Mesothelial cell of epicardium (in vitro differentiated cells): Measurements from ENCODE around the gene SLC6A18. TPM values are rescaled to one million over a fixed set of nuclear protein-coding genes. Genes with fewer than 3 reads are reported as not detected.

Experiments used
- DNase-seq, 2 experiments: peaks; one replicate each; pipeline ENCODE4 v3.0.0; 2021; ENCODE audit warnings: low spot score in 2 of 2; ENCODE audit not compliant: unreplicated experiment in 2 of 2
- H3K27ac Mint-ChIP-seq: 2 replicates; pipeline ENCODE4 v1.8.0; 2021; ENCODE audit warnings: mixed read lengths
- H3K27me3 Mint-ChIP-seq: 2 replicates; pipeline ENCODE4 v1.8.0; 2021; ENCODE audit warnings: low read depth, mixed read lengths
- H3K36me3 Mint-ChIP-seq: 2 replicates; pipeline ENCODE4 v1.8.0; 2021; ENCODE audit warnings: mixed read lengths
- H3K4me1 Mint-ChIP-seq: 2 replicates; pipeline ENCODE4 v1.8.0; 2021; ENCODE audit warnings: mixed read lengths
- H3K4me3 Mint-ChIP-seq: 2 replicates; pipeline ENCODE4 v1.8.0; 2021; ENCODE audit warnings: mild to moderate bottlenecking, moderate library complexity, mixed read lengths
- H3K9me3 Mint-ChIP-seq: 2 replicates; pipeline ENCODE4 v1.8.0; 2021; ENCODE audit warnings: mixed read lengths
- total RNA-seq: library from RNA; stranded (reverse); gene quantifications from 3 replicates; pipeline ENCODE4 v1.2.1, GENCODE V29; 2021
- TF ChIP-seq, protein P1 (sequence below): fragments of 200-600 bp; sonication (generic); IDR thresholded peaks from one replicate; pipeline ENCODE4 v1.5.0; 2021; ENCODE audit warnings: antibody characterized with exemption; ENCODE audit not compliant: unreplicated experiment

The SLC6A18 gene
- total RNA-seq, 1 donor from 2014 or later = not detected

DNA sequence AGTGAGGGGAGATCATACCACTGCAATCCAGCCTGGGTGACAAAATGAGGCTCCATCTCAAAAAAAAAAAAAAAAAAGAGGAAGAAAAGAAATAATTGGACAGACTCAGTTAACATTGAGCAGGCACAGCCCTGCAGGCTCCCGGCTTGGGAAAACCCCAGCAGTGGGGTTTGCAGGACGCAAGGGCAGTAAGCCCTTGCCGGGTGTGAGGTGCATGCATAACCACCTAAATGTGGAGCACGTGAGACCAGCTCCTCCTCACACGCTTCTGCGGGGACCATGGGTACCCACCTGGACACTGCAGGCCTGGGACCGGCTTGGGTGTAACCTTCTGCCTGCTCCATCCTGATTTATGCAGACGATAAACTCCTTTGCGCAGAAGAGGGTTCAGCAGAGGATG, 4.8 kb upstream of the SLC6A18 start:
- H3K4me3 Mint-ChIP-seq = no peak overlapping the region
- DNase-seq = no peak
- no peak overlapping the region for H3K27ac Mint-ChIP-seq
- no peaks in the 10 kb centered on the region for H3K36me3 Mint-ChIP-seq
- peaks cover 29% of the 10 kb centered on the region for H3K27me3 Mint-ChIP-seq
- H3K9me3 Mint-ChIP-seq = peaks cover 4% of the 10 kb centered on the region
- no peaks in the 10 kb centered on the region for H3K4me1 Mint-ChIP-seq
- TF ChIP-seq, protein P1, sequence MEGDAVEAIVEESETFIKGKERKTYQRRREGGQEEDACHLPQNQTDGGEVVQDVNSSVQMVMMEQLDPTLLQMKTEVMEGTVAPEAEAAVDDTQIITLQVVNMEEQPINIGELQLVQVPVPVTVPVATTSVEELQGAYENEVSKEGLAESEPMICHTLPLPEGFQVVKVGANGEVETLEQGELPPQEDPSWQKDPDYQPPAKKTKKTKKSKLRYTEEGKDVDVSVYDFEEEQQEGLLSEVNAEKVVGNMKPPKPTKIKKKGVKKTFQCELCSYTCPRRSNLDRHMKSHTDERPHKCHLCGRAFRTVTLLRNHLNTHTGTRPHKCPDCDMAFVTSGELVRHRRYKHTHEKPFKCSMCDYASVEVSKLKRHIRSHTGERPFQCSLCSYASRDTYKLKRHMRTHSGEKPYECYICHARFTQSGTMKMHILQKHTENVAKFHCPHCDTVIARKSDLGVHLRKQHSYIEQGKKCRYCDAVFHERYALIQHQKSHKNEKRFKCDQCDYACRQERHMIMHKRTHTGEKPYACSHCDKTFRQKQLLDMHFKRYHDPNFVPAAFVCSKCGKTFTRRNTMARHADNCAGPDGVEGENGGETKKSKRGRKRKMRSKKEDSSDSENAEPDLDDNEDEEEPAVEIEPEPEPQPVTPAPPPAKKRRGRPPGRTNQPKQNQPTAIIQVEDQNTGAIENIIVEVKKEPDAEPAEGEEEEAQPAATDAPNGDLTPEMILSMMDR = no peak

DNA sequence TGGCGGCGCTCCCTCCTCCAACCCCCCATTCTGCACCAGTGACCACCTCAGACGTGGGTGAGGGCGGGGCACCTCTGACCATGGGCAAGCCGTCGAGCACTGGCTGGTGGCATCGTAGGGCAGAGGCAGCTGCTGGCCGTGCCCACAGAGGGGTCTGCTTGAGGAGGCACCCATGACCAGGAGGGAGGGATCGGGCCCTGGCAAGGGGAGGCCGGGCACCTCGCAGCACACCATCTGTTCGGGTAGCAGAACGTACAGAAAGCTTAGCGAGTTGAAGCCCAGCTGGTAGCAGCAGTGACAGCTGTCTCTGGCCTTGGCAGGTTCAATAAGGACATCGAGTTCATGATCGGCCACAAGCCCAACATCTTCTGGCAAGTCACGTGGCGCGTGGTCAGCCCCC, 4.3 kb upstream of the SLC6A18 start:
- H3K4me1 Mint-ChIP-seq = no peaks in the 10 kb centered on the region
- no peak for DNase-seq
- H3K27ac Mint-ChIP-seq = no peak overlapping the region
- peaks cover 2% of the 10 kb centered on the region for H3K9me3 Mint-ChIP-seq
- TF ChIP-seq, protein P1 = no peak
- H3K36me3 Mint-ChIP-seq = no peaks in the 10 kb centered on the region
- peaks cover 28% of the 10 kb centered on the region for H3K27me3 Mint-ChIP-seq
- no peak overlapping the region for H3K4me3 Mint-ChIP-seq

DNA sequence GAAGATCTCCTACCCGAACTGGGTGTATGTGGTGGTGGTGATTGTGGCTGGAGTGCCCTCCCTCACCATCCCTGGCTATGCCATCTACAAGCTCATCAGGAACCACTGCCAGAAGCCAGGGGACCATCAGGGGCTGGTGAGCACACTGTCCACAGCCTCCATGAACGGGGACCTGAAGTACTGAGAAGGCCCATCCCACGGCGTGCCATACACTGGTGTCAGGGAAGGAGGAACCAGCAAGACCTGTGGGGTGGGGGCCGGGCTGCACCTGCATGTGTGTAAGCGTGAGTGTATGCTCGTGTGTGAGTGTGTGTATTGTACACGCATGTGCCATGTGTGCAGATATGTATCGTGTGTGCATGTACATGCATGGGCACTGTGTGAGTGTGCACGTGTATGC, 3.5 kb upstream of the SLC6A18 start:
- Mint-ChIP-seq H3K4me3 (no peak overlapping the region), H3K36me3 (no peaks in the 10 kb centered on the region), H3K27ac (no peak overlapping the region), H3K27me3 (peaks cover 30% of the 10 kb centered on the region), H3K9me3 (no peaks in the 10 kb centered on the region), H3K4me1 (no peaks in the 10 kb centered on the region)
- TF ChIP-seq, protein P1 = no peak
- no peak for DNase-seq

DNA sequence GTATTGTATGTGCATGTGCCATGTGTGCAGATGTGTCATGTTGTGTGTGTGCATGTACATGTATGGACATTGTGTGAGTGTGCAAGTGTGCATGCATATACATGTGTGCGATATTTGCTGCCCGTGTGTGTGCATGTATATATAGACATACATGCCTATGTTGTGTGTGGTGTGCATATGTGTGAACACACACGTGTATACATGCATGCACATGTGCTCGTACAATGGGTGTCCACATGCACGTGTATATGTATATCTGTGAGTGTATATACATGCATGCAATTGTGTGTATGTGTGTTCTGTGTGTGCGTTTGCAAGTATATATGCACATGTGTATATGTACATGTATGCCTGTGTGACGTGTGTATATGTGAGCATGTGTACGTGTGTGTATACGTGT, 3.0 kb upstream of the SLC6A18 start:
- Mint-ChIP-seq H3K4me3 (no peak overlapping the region), H3K27me3 (peaks cover 32% of the 10 kb centered on the region), H3K27ac (no peak overlapping the region), H3K36me3 (no peaks in the 10 kb centered on the region), H3K9me3 (no peaks in the 10 kb centered on the region), H3K4me1 (no peaks in the 10 kb centered on the region)
- no peak for DNase-seq
- TF ChIP-seq, protein P1 = no peak

DNA sequence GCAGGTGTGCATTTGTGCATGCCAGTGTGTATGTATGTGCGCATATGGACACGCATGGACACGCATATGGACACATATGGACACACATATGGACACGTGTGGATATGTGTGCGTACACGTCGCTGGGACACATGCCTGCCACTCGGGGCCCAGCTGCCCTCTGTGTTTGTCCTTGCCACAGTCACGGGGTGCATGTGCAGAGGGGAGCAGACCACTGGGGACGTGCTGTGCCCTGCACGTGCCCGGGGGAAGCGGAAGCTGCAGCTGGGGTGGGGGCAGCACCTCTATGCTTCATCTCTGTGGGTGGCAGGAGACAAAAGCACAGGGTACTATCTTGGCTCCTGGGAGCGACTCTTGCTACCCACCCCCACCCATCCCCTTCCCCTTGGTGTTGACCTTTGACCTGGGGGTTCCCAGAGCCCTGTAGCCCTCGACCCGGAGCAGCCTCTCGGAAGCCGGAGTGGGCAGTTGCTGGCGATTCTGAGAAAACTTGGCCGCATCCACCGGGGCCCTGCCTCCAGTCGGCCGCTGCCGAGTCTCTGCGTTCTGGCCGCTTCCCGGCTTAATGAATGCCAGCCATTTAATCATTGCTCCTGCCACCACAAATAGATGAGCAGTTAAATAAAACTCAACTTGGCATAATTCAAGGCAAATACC, 2.4 kb upstream of the SLC6A18 start:
- no peak overlapping the region for H3K27ac Mint-ChIP-seq
- TF ChIP-seq, protein P1 = no peak
- H3K4me3 Mint-ChIP-seq = no peak overlapping the region
- no peaks in the 10 kb centered on the region for H3K36me3 Mint-ChIP-seq
- H3K9me3 Mint-ChIP-seq = no peaks in the 10 kb centered on the region
- DNase-seq = no peak
- H3K4me1 Mint-ChIP-seq = no peaks in the 10 kb centered on the region
- H3K27me3 Mint-ChIP-seq = peaks cover 37% of the 10 kb centered on the region

DNA sequence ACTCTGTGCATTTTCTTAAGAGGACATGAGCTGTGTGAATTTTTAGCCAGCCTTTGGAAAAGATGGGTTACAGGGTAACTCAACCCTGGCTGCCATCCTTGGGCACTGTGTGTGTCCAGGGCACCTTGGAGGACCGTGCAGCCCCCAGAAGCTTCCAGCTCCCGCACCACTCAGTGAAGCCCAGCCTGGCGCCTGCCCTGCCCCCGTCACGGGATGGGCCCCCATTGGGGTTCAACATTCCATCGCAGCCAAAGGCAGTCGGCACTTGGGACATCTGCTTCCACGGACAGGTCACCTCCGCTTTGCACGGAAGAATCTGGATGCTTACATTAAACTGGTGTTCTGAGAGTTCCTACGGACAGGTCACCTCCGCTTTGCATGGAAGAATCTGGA, 1.9 kb upstream of the SLC6A18 start:
- no peaks in the 10 kb centered on the region for H3K9me3 Mint-ChIP-seq
- no peaks in the 10 kb centered on the region for H3K36me3 Mint-ChIP-seq
- DNase-seq = no peak
- H3K27ac Mint-ChIP-seq = no peak overlapping the region
- H3K27me3 Mint-ChIP-seq = peaks cover 37% of the 10 kb centered on the region
- H3K4me1 Mint-ChIP-seq = no peaks in the 10 kb centered on the region
- TF ChIP-seq, protein P1 = no peak
- H3K4me3 Mint-ChIP-seq = no peak overlapping the region
